ENCODE data around the gene ANKRD10.

GRCh38 chr13:110893571-110893970, 21.3 kb downstream of the ANKRD10 start:
- TF ChIP-seq, protein P1, sequence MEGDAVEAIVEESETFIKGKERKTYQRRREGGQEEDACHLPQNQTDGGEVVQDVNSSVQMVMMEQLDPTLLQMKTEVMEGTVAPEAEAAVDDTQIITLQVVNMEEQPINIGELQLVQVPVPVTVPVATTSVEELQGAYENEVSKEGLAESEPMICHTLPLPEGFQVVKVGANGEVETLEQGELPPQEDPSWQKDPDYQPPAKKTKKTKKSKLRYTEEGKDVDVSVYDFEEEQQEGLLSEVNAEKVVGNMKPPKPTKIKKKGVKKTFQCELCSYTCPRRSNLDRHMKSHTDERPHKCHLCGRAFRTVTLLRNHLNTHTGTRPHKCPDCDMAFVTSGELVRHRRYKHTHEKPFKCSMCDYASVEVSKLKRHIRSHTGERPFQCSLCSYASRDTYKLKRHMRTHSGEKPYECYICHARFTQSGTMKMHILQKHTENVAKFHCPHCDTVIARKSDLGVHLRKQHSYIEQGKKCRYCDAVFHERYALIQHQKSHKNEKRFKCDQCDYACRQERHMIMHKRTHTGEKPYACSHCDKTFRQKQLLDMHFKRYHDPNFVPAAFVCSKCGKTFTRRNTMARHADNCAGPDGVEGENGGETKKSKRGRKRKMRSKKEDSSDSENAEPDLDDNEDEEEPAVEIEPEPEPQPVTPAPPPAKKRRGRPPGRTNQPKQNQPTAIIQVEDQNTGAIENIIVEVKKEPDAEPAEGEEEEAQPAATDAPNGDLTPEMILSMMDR (IDR thresholded peaks at IDR 0.05): no peak
- no peak for TF ChIP-seq ZFX (IDR thresholded peaks at IDR 0.05; ENCODE audit: borderline replicate concordance)

Measured in 22Rv1 (cell line).